ENCODE measurements around the gene PAWR.

Gene PAWR

GRCh38 chr12:79678306-79678705, 12.5 kb downstream of the PAWR start:
- H3K4me3 ChIP-seq (ENCODE audit: low read depth, low read length) = no peak overlapping the region
- no peak for DNase-seq (ENCODE audit: low read depth)
- TF ChIP-seq CTCF (IDR thresholded peaks at IDR 0.05; ENCODE audit: control insufficient read depth, extremely low read depth, insufficient read depth) = no peak

- no peak for DNase-seq (ENCODE audit: low read depth)
- TF ChIP-seq CTCF (IDR thresholded peaks at IDR 0.05; ENCODE audit: control insufficient read depth, extremely low read depth, insufficient read depth) = no peak
- no peak overlapping the region for H3K4me3 ChIP-seq (ENCODE audit: low read depth, low read length)
Observed at GRCh38 chr12:79677672-79678071, 13.1 kb downstream of the PAWR start.

GRCh38 chr12:79676579-79676978, 14.2 kb downstream of the PAWR start:
- H3K4me3 ChIP-seq (ENCODE audit: low read depth, low read length) = no peak overlapping the region
- DNase-seq (ENCODE audit: low read depth) = no peak
- no peak for TF ChIP-seq CTCF (IDR thresholded peaks at IDR 0.05; ENCODE audit: control insufficient read depth, extremely low read depth, insufficient read depth)

GRCh38 chr12:79674629-79675028, 16.1 kb downstream of the PAWR start:
- TF ChIP-seq CTCF (IDR thresholded peaks at IDR 0.05; ENCODE audit: control insufficient read depth, extremely low read depth, insufficient read depth) = no peak
- DNase-seq (ENCODE audit: low read depth) = no peak
- no peak overlapping the region for H3K4me3 ChIP-seq (ENCODE audit: low read depth, low read length)

GRCh38 chr12:79673354-79673753, 17.4 kb downstream of the PAWR start:
- H3K4me3 ChIP-seq (ENCODE audit: low read depth, low read length) = no peak overlapping the region
- DNase-seq (ENCODE audit: low read depth) = no peak

GRCh38 chr12:79668113-79668512, 22.7 kb downstream of the PAWR start:
- TF ChIP-seq CTCF (IDR thresholded peaks at IDR 0.05; ENCODE audit: control insufficient read depth, extremely low read depth, insufficient read depth) = no peak
- no peak overlapping the region for H3K4me3 ChIP-seq (ENCODE audit: low read depth, low read length)
- DNase-seq (ENCODE audit: low read depth) = no peak

More at GRCh38 chr12:79673354-79673753, 17.4 kb downstream of the PAWR start:
- TF ChIP-seq CTCF (IDR thresholded peaks at IDR 0.05; ENCODE audit: control insufficient read depth, extremely low read depth, insufficient read depth) = no peak

- no peak for TF ChIP-seq CTCF (IDR thresholded peaks at IDR 0.05; ENCODE audit: control insufficient read depth, extremely low read depth, insufficient read depth)
- no peak for DNase-seq (ENCODE audit: low read depth)
- no peak overlapping the region for H3K4me3 ChIP-seq (ENCODE audit: low read depth, low read length)
Observed at GRCh38 chr12:79665212-79665887, 25.4 kb downstream of the PAWR start.

Measured in LNCaP clone FGC (cell line).